K562 (cell line): Measurements from ENCODE around the gene NOP14.

Experiments
- CTCF ChIP-seq, 3 experiments: IDR thresholded peaks in 2 of 3; conservative IDR thresholded peaks in 1 of 3; 2 replicates each; pipeline ENCODE4 v1.5.1; 2011 to 2012; ENCODE audit warnings: low read length in 3 of 3, mild to moderate bottlenecking in 3 of 3, control low read depth in 2 of 3, improper control_type of control experiment in 1 of 3, inconsistent platforms in 1 of 3, low read depth in 1 of 3, mixed read lengths in 1 of 3, moderate library complexity in 1 of 3; ENCODE audit not compliant: insufficient read depth in 2 of 3
- MED1 ChIP-seq: sonication (generic); formaldehyde crosslinking; IDR thresholded peaks from 2 replicates; pipeline ENCODE4 v1.8.1; 2023; ENCODE audit warnings: missing genetic modification reagents, borderline replicate concordance
- RAD21 ChIP-seq, 2 experiments: fragments of 250-450 bp in 1 of 2; fragments of 450-650 bp in 1 of 2; sonication (Bioruptor Pico) in 1 of 2; formaldehyde crosslinking in 1 of 2; IDR thresholded peaks in 1 of 2; conservative IDR thresholded peaks in 1 of 2; 2 replicates each; pipeline versions ENCODE4 v1.4.0 to v1.8.0; 2020 to 2022; ENCODE audit warnings: mild to moderate bottlenecking in 2 of 2, moderate library complexity in 1 of 2

- TF ChIP-seq MED1 (no peak), CTCF (IDR thresholded peaks at IDR 0.05 in 2 of 3, conservative IDR thresholded peaks at IDR 0.05 in 1 of 3; ENCODE audit: insufficient read depth in 2 of 3, low read depth in 1 of 3, low read length in 3 of 3) (no peak), RAD21 (CRISPR knock-in tag; conservative IDR thresholded peaks at IDR 0.05 in 1 of 2, IDR thresholded peaks at IDR 0.05 in 1 of 2) (no peak)
Observed at GRCh38 chr4:2946812-2947600, 16.2 kb downstream of the NOP14 start.
